H9 (cell line): ENCODE measurements around the gene SMU1. TPM values are rescaled to one million over a fixed set of nuclear protein-coding genes. Genes with fewer than 3 reads are reported as not detected.

Experiments
- DNase-seq: peaks from one replicate; pipeline ENCODE4 v3.0.0-alpha.2; 2017
- H2AFZ ChIP-seq: one replicate; pipeline ENCODE4 v1.6.1; 2013; ENCODE audit warnings: mild to moderate bottlenecking, low read length, control low read depth, moderate library complexity
- H2AK5ac ChIP-seq: 2 replicates; pipeline ENCODE4 v1.6.1; 2013; ENCODE audit warnings: low read length, control low read depth, mixed read lengths; ENCODE audit not compliant: insufficient read length
- H2BK120ac ChIP-seq: one replicate; pipeline ENCODE4 v1.6.1; 2013; ENCODE audit warnings: low read depth, mild to moderate bottlenecking, low read length, control low read depth, inconsistent platforms; ENCODE audit not compliant: poor library complexity, severe bottlenecking
- H2BK12ac ChIP-seq: 2 replicates; pipeline ENCODE4 v1.6.1; 2013; ENCODE audit warnings: low read length, control low read depth, mixed read lengths, low read depth; ENCODE audit not compliant: insufficient read length
- H2BK15ac ChIP-seq: 2 replicates; pipeline ENCODE4 v1.6.1; 2013; ENCODE audit warnings: low read depth, low read length, control low read depth
- H2BK20ac ChIP-seq: one replicate; pipeline ENCODE4 v1.6.1; 2013; ENCODE audit warnings: low read depth, mild to moderate bottlenecking, low read length, control low read depth, inconsistent platforms; ENCODE audit not compliant: poor library complexity, severe bottlenecking
- H2BK5ac ChIP-seq: 2 replicates; pipeline ENCODE4 v1.6.1; 2013; ENCODE audit warnings: low read length, control low read depth, mixed read lengths; ENCODE audit not compliant: insufficient read length
- H3K14ac ChIP-seq: 2 replicates; pipeline ENCODE4 v1.6.1; 2013; ENCODE audit warnings: low read length, control low read depth; ENCODE audit not compliant: insufficient read depth
- H3K18ac ChIP-seq: 2 replicates; pipeline ENCODE4 v1.6.1; 2013; ENCODE audit warnings: low read depth, mild to moderate bottlenecking, mixed read lengths, low read length, control low read depth; ENCODE audit not compliant: insufficient read length
- H3K23ac ChIP-seq: 2 replicates; pipeline ENCODE4 v1.6.1; 2013; ENCODE audit warnings: low read length, control low read depth, mixed read lengths, low read depth; ENCODE audit not compliant: insufficient read length
- H3K23me2 ChIP-seq: 2 replicates; pipeline ENCODE4 v1.6.1; 2013; ENCODE audit warnings: low read depth, mild to moderate bottlenecking, mixed read lengths, low read length, control low read depth; ENCODE audit not compliant: insufficient read length, poor library complexity, severe bottlenecking
- H3K27ac ChIP-seq: 2 replicates; pipeline ENCODE4 v1.5.1; 2013; ENCODE audit warnings: low read length, control low read depth, mixed read lengths, low read depth; ENCODE audit not compliant: insufficient read length
- H3K27me3 ChIP-seq: 2 replicates; pipeline ENCODE4 v1.6.1; 2013; ENCODE audit warnings: low read length, control low read depth, inconsistent platforms; ENCODE audit not compliant: insufficient read depth
- H3K4ac ChIP-seq: 2 replicates; pipeline ENCODE4 v1.6.1; 2013; ENCODE audit warnings: low read depth, mild to moderate bottlenecking, control low read depth, inconsistent platforms, low read length, moderate library complexity
- H3K4me1 ChIP-seq: 2 replicates; pipeline ENCODE4 v1.6.1; 2013; ENCODE audit warnings: low read length, control low read depth, inconsistent platforms; ENCODE audit not compliant: insufficient read depth
- H3K4me2 ChIP-seq: 2 replicates; pipeline ENCODE4 v1.6.1; 2013; ENCODE audit warnings: low read length, control low read depth, mixed read lengths; ENCODE audit not compliant: insufficient read length, insufficient read depth
- H3K56ac ChIP-seq: 2 replicates; pipeline ENCODE4 v1.6.1; 2013; ENCODE audit warnings: low read depth, mild to moderate bottlenecking, mixed read lengths, low read length, control low read depth; ENCODE audit not compliant: insufficient read length
- H3K79me1 ChIP-seq: 2 replicates; pipeline ENCODE4 v1.6.1; 2013; ENCODE audit warnings: low read depth, mild to moderate bottlenecking, moderate library complexity, low read length, control low read depth, inconsistent platforms; ENCODE audit not compliant: insufficient read depth, poor library complexity, severe bottlenecking
- H3K79me2 ChIP-seq: 2 replicates; pipeline ENCODE4 v1.6.1; 2013; ENCODE audit warnings: low read length, control low read depth, inconsistent platforms; ENCODE audit not compliant: insufficient read depth
- H3K9ac ChIP-seq: 2 replicates; pipeline ENCODE4 v1.6.1; 2013; ENCODE audit warnings: low read length, control low read depth, mixed read lengths; ENCODE audit not compliant: insufficient read length; ENCODE audit errors: extremely low read depth
- H3K9me3 ChIP-seq: one replicate; pipeline ENCODE4 v1.6.1; 2013; ENCODE audit warnings: low read depth, low read length, inconsistent platforms; ENCODE audit not compliant: control insufficient read depth
- H3T11ph ChIP-seq: one replicate; pipeline ENCODE4 v1.6.1; 2013; ENCODE audit warnings: mild to moderate bottlenecking, low read length, control low read depth, inconsistent platforms
- H4K20me1 ChIP-seq: one replicate; pipeline ENCODE4 v1.6.1; 2013; ENCODE audit not compliant: control insufficient read depth, insufficient read length, insufficient read depth
- H4K5ac ChIP-seq: 2 replicates; pipeline ENCODE4 v1.6.1; 2013; ENCODE audit warnings: low read depth, mild to moderate bottlenecking, mixed read lengths, low read length, control low read depth; ENCODE audit not compliant: insufficient read length
- H4K8ac ChIP-seq: replicated peaks from 2 replicates; pipeline ENCODE4 v1.6.1; 2013; ENCODE audit warnings: low read length, control low read depth, mixed read lengths, low read depth; ENCODE audit not compliant: insufficient read length
- H4K91ac ChIP-seq: 2 replicates; pipeline ENCODE4 v1.6.1; 2013; ENCODE audit warnings: low read depth, mild to moderate bottlenecking, moderate library complexity, mixed read lengths, low read length, control low read depth; ENCODE audit not compliant: insufficient read length
- H3K27ac Mint-ChIP-seq, 3 experiments: 2 replicates in 2 of 3; 3 replicates in 1 of 3; pipeline ENCODE4 v1.8.0; 2020 to 2021; ENCODE audit warnings: mixed read lengths in 3 of 3, mild to moderate bottlenecking in 1 of 3, moderate library complexity in 1 of 3
- H3K27me3 Mint-ChIP-seq: 2 replicates; pipeline ENCODE4 v1.8.0; 2021; ENCODE audit warnings: low read depth, mild to moderate bottlenecking, moderate library complexity, mixed read lengths
- H3K36me3 Mint-ChIP-seq, 3 experiments: 2 replicates in 2 of 3; 3 replicates in 1 of 3; pipeline ENCODE4 v1.8.0; 2020 to 2021; ENCODE audit warnings: low read depth in 3 of 3, mixed read lengths in 3 of 3; ENCODE audit not compliant: insufficient read depth in 1 of 3
- H3K4me1 Mint-ChIP-seq, 2 experiments: 2 replicates each; pipeline ENCODE4 v1.8.0; 2020; ENCODE audit warnings: mixed read lengths in 2 of 2
- H3K4me3 Mint-ChIP-seq, 2 experiments: 2 replicates in 1 of 2; 3 replicates in 1 of 2; pipeline ENCODE4 v1.8.0; 2020 to 2021; ENCODE audit warnings: mild to moderate bottlenecking in 2 of 2, mixed read lengths in 2 of 2, moderate library complexity in 1 of 2
- H3K9me3 Mint-ChIP-seq, 2 experiments: 2 replicates in 1 of 2; 3 replicates in 1 of 2; pipeline ENCODE4 v1.8.0; 2020; ENCODE audit warnings: mild to moderate bottlenecking in 2 of 2, mixed read lengths in 2 of 2, moderate library complexity in 1 of 2
- CTCF ChIP-seq: fragments of 200-600 bp; sonication (generic); conservative IDR thresholded peaks from 3 replicates; pipeline ENCODE4 v1.8.0; 2021; ENCODE audit warnings: antibody characterized with exemption, mild to moderate bottlenecking
- WGBS: extraction: QIAGEN DNeasy Blood & Tissue Kit; methylation state at CpG from one replicate; pipeline ENCODE4 v1.1.7; 2013; ENCODE audit warnings: missing lambda C conversion rate, low lambda C conversion rate, mixed read lengths; ENCODE audit not compliant: insufficient read length; ENCODE audit errors: extremely low coverage; 5-methylcytosine and 5-hydroxymethylcytosine counted together
- total RNA-seq: library from RNA; stranded (reverse); gene quantifications from 2 replicates; pipeline ENCODE4 v1.2.1, GENCODE V29; 2021

SMU1 gene
- total RNA-seq, 1 experiment from 2014 or later = 26.9 TPM

GRCh38 chr9:33125461-33125860 lies 49.0 kb upstream of the SMU1 start:
- Histone ChIP-seq H3K79me1 (no peaks in the 10 kb centered on the region), H4K8ac (no peak overlapping the region), H3K27ac (no peak overlapping the region), H3K4me2 (no peak overlapping the region), H3K79me2 (no peaks in the 10 kb centered on the region), H3K23ac (no peak overlapping the region), H4K91ac (no peak overlapping the region), H3K9ac (no peak overlapping the region), H3K23me2 (no peaks in the 10 kb centered on the region), H3K18ac (no peak overlapping the region), H2BK12ac (no peak overlapping the region), H3K27me3 (no peaks in the 10 kb centered on the region), H3T11ph (no peak overlapping the region), H3K4ac (no peak overlapping the region), H2BK15ac (no peak overlapping the region), H2BK20ac (no peak overlapping the region), H2BK120ac (no peak overlapping the region), H3K4me1 (no peaks in the 10 kb centered on the region), H2AFZ (no peak overlapping the region), H2BK5ac (no peak overlapping the region), H3K56ac (no peak overlapping the region), H4K5ac (no peak overlapping the region), H4K20me1 (no peaks in the 10 kb centered on the region), H3K9me3 (no peaks in the 10 kb centered on the region), H2AK5ac (no peak overlapping the region), H3K14ac (no peak overlapping the region)
- Mint-ChIP-seq H3K9me3 (no peaks in the 10 kb centered on the region), H3K4me1 (peaks cover 12 to 20% of the 10 kb centered on the region in 2 experiments), H3K27me3 (no peaks in the 10 kb centered on the region; the same call in none of the 2 replicates), H3K36me3 (peaks cover 12 to 17% (median 15%) of the 10 kb centered on the region in 3 experiments; a peak in 6 of 7 replicates), H3K4me3 (no peak overlapping the region), H3K27ac (no peak overlapping the region)
- no peak for TF ChIP-seq CTCF
- DNase-seq = no peak
- no CpG with 5 or more reads among the region's 3 CpGs for WGBS
